CD4-positive, alpha-beta T cell treated with Interleukin-4 for 1 hour (primary cell): Measurements from ENCODE around the gene MAS1.
"Not testable (repeated sequence)": the region's sequence is repeated elsewhere in the genome, so short reads cannot be mapped to it uniquely, and the experiment has no call there.

Experiments
- DNase-seq, 2 donors: peaks; one replicate each; pipeline ENCODE4 v3.0.0-alpha.2; 2020 to 2022

Gene MAS1

GRCh38 chr6:159890792-159891191 lies at the start of gene MAS1:
Gene MAS1, plus strand, starts transcription at chr6:159890988. Its CDS starts 15,968 bp downstream, at chr6:159906956.
- DNase-seq, result no peak

- DNase-seq, result no peak
Measured at GRCh38 chr6:159842035-159842434, 48.8 kb upstream of the MAS1 start.

- DNase-seq, result no peak
Measured at GRCh38 chr6:159844737-159845645, 45.8 kb upstream of the MAS1 start.

- DNase-seq, result not testable (repeated sequence)
Measured at GRCh38 chr6:159848552-159848951, 42.2 kb upstream of the MAS1 start.

- DNase-seq, result not testable (repeated sequence)
Measured at GRCh38 chr6:159849851-159850250, 40.9 kb upstream of the MAS1 start.

GRCh38 chr6:159852877-159853276 lies 37.9 kb upstream of the MAS1 start:
- DNase-seq, result peak; percentile 20 to 29

- no peak for DNase-seq
Measured at GRCh38 chr6:159853754-159854153, 37.0 kb upstream of the MAS1 start.

GRCh38 chr6:159854959-159855358 lies 35.8 kb upstream of the MAS1 start:
- no peak for DNase-seq

GRCh38 chr6:159858259-159858658 lies 32.5 kb upstream of the MAS1 start:
- DNase-seq, result no peak

GRCh38 chr6:159860482-159860881 lies 30.3 kb upstream of the MAS1 start:
- no peak for DNase-seq

GRCh38 chr6:159862103-159862502 lies 28.7 kb upstream of the MAS1 start:
- peak in 1 of 2 donors; percentile 14 for DNase-seq

GRCh38 chr6:159863341-159863740 lies 27.4 kb upstream of the MAS1 start:
- DNase-seq, result peak; percentile 17 to 57

GRCh38 chr6:159865226-159865920 lies 25.4 kb upstream of the MAS1 start:
- DNase-seq, result no peak

GRCh38 chr6:159866286-159867247 lies 24.2 kb upstream of the MAS1 start:
- no peak for DNase-seq

- DNase-seq, result no peak
Measured at GRCh38 chr6:159871241-159871640, 19.5 kb upstream of the MAS1 start.

GRCh38 chr6:159871906-159872305 lies 18.9 kb upstream of the MAS1 start:
- DNase-seq, result no peak

- no peak for DNase-seq
Measured at GRCh38 chr6:159874435-159874834, 16.4 kb upstream of the MAS1 start.

GRCh38 chr6:159875194-159875593 lies 15.6 kb upstream of the MAS1 start:
- DNase-seq, result no peak

GRCh38 chr6:159876242-159876641 lies 14.5 kb upstream of the MAS1 start:
- no peak for DNase-seq

GRCh38 chr6:159877256-159877808 lies 13.5 kb upstream of the MAS1 start:
- DNase-seq, result no peak

- DNase-seq, result no peak
Measured at GRCh38 chr6:159878341-159878740, 12.4 kb upstream of the MAS1 start.

GRCh38 chr6:159879856-159880255 lies 10.9 kb upstream of the MAS1 start:
- no peak for DNase-seq
